OCI-LY7 (cell line): Measurements from ENCODE around the gene CCT6B. TPM values are rescaled to one million over a fixed set of nuclear protein-coding genes. Genes with fewer than 3 reads are reported as not detected.

Experiments
- BruUV-seq: library from RNA; stranded (reverse); fragments of 400-500 nt; replicated peaks from 2 replicates; lab custom pipeline; 2021; lab: Mats Ljungman, UMichigan
- CTCF ChIA-PET: fragments of 300-600 bp; sonication (Branson Sonifier 250); formaldehyde crosslinking; loops from one replicate; lab custom pipeline; 2022; ENCODE audit warnings: antibody characterized with exemption; ENCODE audit not compliant: unreplicated experiment; lab: Charles Lee
- POLR2A ChIA-PET: fragments of 300-600 bp; sonication (Branson Sonifier 250); formaldehyde crosslinking; loops from one replicate; lab custom pipeline; 2022; ENCODE audit warnings: antibody characterized with exemption; lab: Charles Lee
- DNase-seq: peaks from one replicate; pipeline ENCODE4 v3.0.0-alpha.2; 2015; ENCODE audit warnings: low spot score
- H2AFZ ChIP-seq: fragments of 200-600 bp; sonication (generic), shearing (Covaris generic); 2 replicates; pipeline ENCODE4 v1.6.1; 2014; ENCODE audit warnings: mild to moderate bottlenecking, antibody characterized with exemption, low read length, moderate library complexity
- H3K27ac ChIP-seq: fragments of 200-600 bp; sonication (generic); 2 replicates; pipeline ENCODE4 v1.5.1; 2014; ENCODE audit warnings: mixed run types, low read depth, mild to moderate bottlenecking, moderate library complexity, low read length, inconsistent platforms; ENCODE audit not compliant: poor library complexity, severe bottlenecking
- H3K36me3 ChIP-seq: fragments of 200-600 bp; sonication (generic); 2 replicates; pipeline ENCODE4 v1.6.1; 2014; ENCODE audit warnings: mild to moderate bottlenecking, antibody characterized with exemption, low read length, moderate library complexity, mixed read lengths; ENCODE audit not compliant: insufficient read depth
- H3K4me1 ChIP-seq: fragments of 200-600 bp; sonication (generic); 2 replicates; pipeline ENCODE4 v1.5.1; 2014; ENCODE audit warnings: mild to moderate bottlenecking, low read length; ENCODE audit not compliant: insufficient read depth, poor library complexity, severe bottlenecking
- H3K4me2 ChIP-seq: fragments of 200-600 bp; sonication (generic); 2 replicates; pipeline ENCODE4 v1.6.1; 2014; ENCODE audit warnings: mild to moderate bottlenecking, low read length
- H3K4me3 ChIP-seq: fragments of 200-600 bp; sonication (generic); 2 replicates; pipeline ENCODE4 v1.5.1; 2014; ENCODE audit warnings: mild to moderate bottlenecking, low read depth, low read length; ENCODE audit not compliant: poor library complexity, severe bottlenecking
- H3K79me2 ChIP-seq: fragments of 200-600 bp; sonication (generic); 2 replicates; pipeline ENCODE4 v1.6.1; 2016; ENCODE audit warnings: low read depth, mild to moderate bottlenecking, low read length, moderate library complexity, mixed read lengths; ENCODE audit not compliant: insufficient read depth
- H3K9me2 ChIP-seq: fragments of 200-600 bp; sonication (generic); 2 replicates; pipeline ENCODE4 v1.6.1; 2016; ENCODE audit warnings: mild to moderate bottlenecking, low read length, mixed read lengths; ENCODE audit not compliant: insufficient read depth
- H3K9me3 ChIP-seq: fragments of 200-600 bp; sonication (generic); 2 replicates; pipeline ENCODE4 v1.6.1; 2014; ENCODE audit warnings: mild to moderate bottlenecking, mixed run types, low read length, mixed read lengths
- H4K20me1 ChIP-seq: fragments of 200-600 bp; sonication (generic); 2 replicates; pipeline ENCODE4 v1.6.1; 2014; ENCODE audit warnings: mild to moderate bottlenecking, antibody characterized with exemption, low read length, moderate library complexity, mixed read lengths; ENCODE audit not compliant: insufficient read depth
- CTCF ChIP-seq: fragments of 200-600 bp; sonication (generic); conservative IDR thresholded peaks from 2 replicates; pipeline ENCODE4 v1.5.1; 2014; ENCODE audit warnings: mild to moderate bottlenecking, antibody characterized with exemption, low read length, moderate library complexity, mixed read lengths
- EZH2phosphoT487 ChIP-seq: fragments of 200-600 bp; sonication (generic); IDR thresholded peaks from 2 replicates; pipeline ENCODE4 v1.6.1; 2018; ENCODE audit warnings: low read depth, borderline replicate concordance, mild to moderate bottlenecking, mixed run types, antibody characterized with exemption, low read length, moderate library complexity, mixed read lengths
- intact Hi-C: fragments of 100-400 bp; cut with micrococcal nuclease; formaldehyde crosslinking; loops from one replicate; pipeline ENCODE4 v1.10.0; 2022; ENCODE audit not compliant: unreplicated experiment
- total RNA-seq, 2 experiments: library from RNA; depleted of rRNA in 1 of 2; stranded (reverse); fragments of >200 nt in 1 of 2; shearing (Covaris generic) in 1 of 2; gene quantifications; 2 replicates each; pipeline ENCODE4 v1.2.3, GENCODE V29; 2014 to 2022

The CCT6B gene
- total RNA-seq, 2 experiments from 2014 or later: 1.9 to 2.6 TPM

- Histone ChIP-seq H3K4me2 (peak overlapping the region; percentile 99), H3K9me2 (no peaks in the 10 kb centered on the region), H3K36me3 (peaks cover 20% of the 10 kb centered on the region), H3K4me3 (peak overlapping the region; percentile 92), H2AFZ (peak overlapping the region; percentile 90; the same call in 1 of the 2 replicates), H4K20me1 (no peaks in the 10 kb centered on the region), H3K4me1 (peaks cover 16% of the 10 kb centered on the region), H3K79me2 (peaks cover 25% of the 10 kb centered on the region; the same call in 1 of the 2 replicates), H3K9me3 (no peaks in the 10 kb centered on the region), H3K27ac (peak overlapping the region; percentile 82)
- intact Hi-C loops: loop anchor here (2.0 to 5.0 kb wide), 3 partner anchors 109 to 138 kb away; partner anchors contain the start of gene RAD51D
- TF ChIP-seq EZH2phosphoT487: no peak
- no peak for TF ChIP-seq CTCF
- peak; percentile 19 for DNase-seq
- BruUV-seq: TSS peak; percentile 98
- CTCF ChIA-PET: no interaction called here
- POLR2A ChIA-PET: interaction anchor here (0.6 to 1.4 kb wide), 3 partner anchors 15 to 161 kb away, joined by 3 to 4 read pairs (median 3); no protein-coding TSS in a partner anchor
Measured at GRCh38 chr17:34979650-34980352, 18.5 kb upstream of the CCT6B start.

DNA sequence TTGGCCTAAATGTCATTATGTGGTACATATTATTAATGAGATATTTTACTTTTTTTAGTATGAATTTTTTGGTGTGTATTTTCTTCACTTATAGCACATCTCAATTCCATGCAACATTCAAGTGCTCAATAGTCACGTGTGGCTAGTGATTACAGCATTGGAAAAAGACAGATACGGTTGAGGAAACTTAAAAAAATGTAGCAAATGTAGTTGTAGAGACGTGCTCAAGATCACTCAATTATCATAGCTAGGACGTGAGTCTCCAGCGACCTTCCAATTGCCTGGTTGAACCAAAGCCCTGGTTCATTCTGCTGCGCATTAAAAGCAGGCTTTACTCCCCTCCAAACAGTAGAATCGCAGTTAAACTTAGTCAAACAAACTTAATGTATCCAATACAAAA lies 17.9 kb upstream of the CCT6B start:
- intact Hi-C loops: no loop called here
- H3K27ac ChIP-seq: no peak overlapping the region
- peak overlapping the region; percentile 99 for H3K4me2 ChIP-seq
- no peaks in the 10 kb centered on the region for H3K9me3 ChIP-seq
- no TSS peak for BruUV-seq
- H3K36me3 ChIP-seq: peaks cover 15% of the 10 kb centered on the region
- peaks cover 16% of the 10 kb centered on the region for H3K4me1 ChIP-seq
- H4K20me1 ChIP-seq: no peaks in the 10 kb centered on the region
- no peak for DNase-seq
- H3K9me2 ChIP-seq: no peaks in the 10 kb centered on the region
- peak overlapping the region; percentile 92 for H3K4me3 ChIP-seq
- TF ChIP-seq CTCF (no peak), EZH2phosphoT487 (no peak)
- peak overlapping the region; percentile 90; the same call in 1 of the 2 replicates for H2AFZ ChIP-seq
- POLR2A ChIA-PET: interaction anchor here (0.6 to 1.4 kb wide), 2 partner anchors 15 to 109 kb away, joined by 3 read pairs; no protein-coding TSS in a partner anchor
- peaks cover 22% of the 10 kb centered on the region; the same call in 1 of the 2 replicates for H3K79me2 ChIP-seq
- CTCF ChIA-PET: no interaction called here
